Subcutaneous adipose tissue (tissue), 4 donors: ENCODE measurements around the gene GGT6. TPM values are rescaled to one million over a fixed set of nuclear protein-coding genes. Genes with fewer than 3 reads are reported as not detected.

ENCODE experiments used
- CTCF ChIP-seq: fragments of 450-650 bp; IDR thresholded peaks from one replicate; pipeline ENCODE4 v1.5.1; 2016; ENCODE audit warnings: low read depth, mild to moderate bottlenecking, control low read depth, antibody characterized with exemption, moderate library complexity
- total RNA-seq, 4 donors: library from RNA; depleted of rRNA; stranded (reverse); fragments of >200 nt; gene quantifications; one replicate each; pipeline ENCODE4 v1.1.0, GENCODE V29; 2016

GGT6 gene
- total RNA-seq, 4 donors from 2014 or later, result not detected

GRCh38 chr17:4566785-4567184, 6.4 kb upstream of the GGT6 start:
- TF ChIP-seq CTCF, result no peak

GRCh38 chr17:4565209-4566141, 5.1 kb upstream of the GGT6 start:
- no peak for TF ChIP-seq CTCF

- no peak for TF ChIP-seq CTCF
Measured at GRCh38 chr17:4562015-4562969, 1.9 kb upstream of the GGT6 start.

GRCh38 chr17:4560837-4561256, 470 bp upstream of the GGT6 start:
- TF ChIP-seq CTCF, result no peak

- no peak for TF ChIP-seq CTCF
Measured at GRCh38 chr17:4559966-4560365, 411 bp downstream of the GGT6 start.

- TF ChIP-seq CTCF, result no peak
Measured at GRCh38 chr17:4559139-4559791, 1.1 kb downstream of the GGT6 start.
